Calu3 (cell line): Measurements from ENCODE around the gene NTPCR. TPM values are rescaled to one million over a fixed set of nuclear protein-coding genes. Genes with fewer than 3 reads are reported as not detected.
A peak's percentile ranks its signal among the peaks of the same experiment; 100 is the strongest.

Source experiments
- BruUV-seq: library from RNA; stranded (reverse); fragments of 400-500 nt; replicated peaks from 2 replicates; lab custom pipeline; 2021; lab: Mats Ljungman, UMichigan
- CTCF ChIA-PET: fragments of 300-600 bp; sonication (Branson Sonifier 250); formaldehyde crosslinking; loops from one replicate; lab custom pipeline; 2022; ENCODE audit warnings: antibody characterized with exemption; lab: Charles Lee
- DNase-seq: peaks from one replicate; pipeline ENCODE4 v3.0.0; 2022
- H3K27ac Mint-ChIP-seq: one replicate; pipeline ENCODE4 v1.8.0; 2022; ENCODE audit warnings: mixed read lengths; ENCODE audit not compliant: unreplicated experiment
- H3K27me3 Mint-ChIP-seq: one replicate; pipeline ENCODE4 v1.8.0; 2022; ENCODE audit warnings: mixed read lengths; ENCODE audit not compliant: unreplicated experiment
- H3K36me3 Mint-ChIP-seq: one replicate; pipeline ENCODE4 v1.8.0; 2022; ENCODE audit warnings: mild to moderate bottlenecking, moderate library complexity, mixed read lengths; ENCODE audit not compliant: insufficient read depth, unreplicated experiment
- H3K4me1 Mint-ChIP-seq: one replicate; pipeline ENCODE4 v1.8.0; 2022; ENCODE audit warnings: mild to moderate bottlenecking, low read depth, mixed read lengths; ENCODE audit not compliant: unreplicated experiment
- H3K4me3 Mint-ChIP-seq: one replicate; pipeline ENCODE4 v1.8.0; 2022; ENCODE audit warnings: mild to moderate bottlenecking, low read depth, moderate library complexity, mixed read lengths; ENCODE audit not compliant: unreplicated experiment
- H3K9me3 Mint-ChIP-seq: one replicate; pipeline ENCODE4 v1.8.0; 2022; ENCODE audit warnings: low read depth, mixed read lengths; ENCODE audit not compliant: unreplicated experiment
- intact Hi-C: fragments of 100-400 bp; cut with micrococcal nuclease; formaldehyde crosslinking; loops from one replicate; pipeline ENCODE4 v1.10.0; 2022; ENCODE audit not compliant: unreplicated experiment
- total RNA-seq: library from RNA; stranded (reverse); gene quantifications from 2 replicates; pipeline ENCODE4 v1.2.3, GENCODE V29; 2022
- TF ChIP-seq, protein P1 (sequence below): fragments of 200-600 bp; IDR thresholded peaks from one replicate; pipeline ENCODE4 v1.8.0; 2022; ENCODE audit warnings: antibody characterized with exemption; ENCODE audit not compliant: unreplicated experiment

NTPCR gene
- total RNA-seq, 1 experiment from 2014 or later, result 39.2 TPM

DNA sequence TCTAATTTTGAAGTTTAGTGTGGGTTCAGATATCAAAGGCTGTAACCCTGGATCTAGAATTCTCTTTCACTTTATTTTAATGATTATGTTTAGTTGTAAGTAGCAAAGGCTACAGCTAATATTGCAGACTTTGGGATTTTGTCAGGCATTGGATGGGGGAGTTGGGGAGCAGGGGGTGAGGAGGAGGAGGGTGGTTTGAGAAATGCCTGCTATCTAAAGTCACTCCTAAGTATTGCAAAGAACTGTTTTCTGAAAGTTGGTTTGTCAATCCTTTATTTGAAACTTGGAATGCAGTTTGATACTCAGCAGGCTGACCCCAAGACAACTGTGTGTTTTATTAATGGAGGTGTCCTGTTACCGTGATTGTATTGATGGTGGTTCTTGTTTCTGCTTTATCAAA lies 1.2 kb downstream of the NTPCR start:
- BruUV-seq, result no TSS peak
- Mint-ChIP-seq H3K4me1 (peaks cover 23% of the 10 kb centered on the region), H3K27me3 (peaks cover 8% of the 10 kb centered on the region), H3K36me3 (peaks cover 17% of the 10 kb centered on the region), H3K9me3 (no peaks in the 10 kb centered on the region), H3K4me3 (peak overlapping the region; percentile 91), H3K27ac (no peak overlapping the region)
- TF ChIP-seq, protein P1, sequence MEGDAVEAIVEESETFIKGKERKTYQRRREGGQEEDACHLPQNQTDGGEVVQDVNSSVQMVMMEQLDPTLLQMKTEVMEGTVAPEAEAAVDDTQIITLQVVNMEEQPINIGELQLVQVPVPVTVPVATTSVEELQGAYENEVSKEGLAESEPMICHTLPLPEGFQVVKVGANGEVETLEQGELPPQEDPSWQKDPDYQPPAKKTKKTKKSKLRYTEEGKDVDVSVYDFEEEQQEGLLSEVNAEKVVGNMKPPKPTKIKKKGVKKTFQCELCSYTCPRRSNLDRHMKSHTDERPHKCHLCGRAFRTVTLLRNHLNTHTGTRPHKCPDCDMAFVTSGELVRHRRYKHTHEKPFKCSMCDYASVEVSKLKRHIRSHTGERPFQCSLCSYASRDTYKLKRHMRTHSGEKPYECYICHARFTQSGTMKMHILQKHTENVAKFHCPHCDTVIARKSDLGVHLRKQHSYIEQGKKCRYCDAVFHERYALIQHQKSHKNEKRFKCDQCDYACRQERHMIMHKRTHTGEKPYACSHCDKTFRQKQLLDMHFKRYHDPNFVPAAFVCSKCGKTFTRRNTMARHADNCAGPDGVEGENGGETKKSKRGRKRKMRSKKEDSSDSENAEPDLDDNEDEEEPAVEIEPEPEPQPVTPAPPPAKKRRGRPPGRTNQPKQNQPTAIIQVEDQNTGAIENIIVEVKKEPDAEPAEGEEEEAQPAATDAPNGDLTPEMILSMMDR, result no peak
- DNase-seq, result no peak
- intact Hi-C loops, result loop anchor here (2.0 to 5.0 kb wide), 3 partner anchors 144 to 315 kb away; partner anchors contain the start of gene MAP10
- CTCF ChIA-PET, result interaction anchor here (0.7 kb wide), 1 partner anchor 242 kb away, joined by 4 read pairs; no protein-coding TSS in a partner anchor

DNA sequence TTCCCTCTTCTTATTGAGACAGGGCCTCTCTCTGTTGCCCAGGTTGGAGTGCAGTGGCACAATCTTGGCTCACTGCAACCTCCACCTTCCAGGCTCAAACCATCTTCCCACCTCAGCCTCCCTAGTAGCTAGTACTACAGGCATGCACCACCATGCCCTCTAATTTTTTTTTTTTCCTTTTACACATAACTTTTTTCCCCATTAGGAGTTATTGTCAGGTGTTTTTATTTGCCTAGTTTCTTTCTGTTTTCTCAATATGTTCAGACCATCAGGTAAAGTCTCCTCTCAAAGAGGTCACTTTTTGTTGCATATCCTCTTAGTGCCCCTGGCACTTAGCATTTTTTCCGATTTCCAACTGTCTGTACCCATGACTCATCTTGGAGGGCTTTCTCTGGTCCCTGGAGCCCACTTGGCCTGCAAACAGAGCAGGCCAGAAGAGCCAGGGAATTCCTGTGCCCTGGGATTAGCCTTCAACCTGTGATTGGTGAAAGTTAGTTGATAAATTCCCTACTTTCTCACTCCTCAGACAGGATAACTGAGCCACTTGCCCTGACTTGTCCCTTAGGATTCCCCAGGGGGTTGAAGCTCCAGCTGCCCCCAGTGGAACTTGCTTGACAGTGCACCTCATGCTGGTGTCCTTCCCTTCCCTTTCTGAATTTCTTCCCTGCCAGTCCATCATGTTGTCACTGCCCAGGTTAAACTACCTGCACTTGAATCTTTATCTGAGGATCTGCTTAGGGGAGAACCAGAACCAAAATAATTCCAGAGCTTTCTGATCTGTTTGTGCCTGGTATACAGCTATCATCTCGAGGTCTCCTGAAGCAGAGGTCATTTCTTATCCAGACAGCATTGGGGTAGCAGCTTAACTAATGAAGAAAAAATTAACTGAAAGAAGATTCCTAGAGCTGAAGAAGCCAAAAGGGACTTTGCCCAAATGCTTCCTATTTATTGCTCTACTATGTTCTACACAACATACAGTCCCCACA lies 2.4 kb downstream of the NTPCR start:
- DNase-seq, result peak; percentile 63
- TF ChIP-seq, protein P1, result peak; percentile 75
- Mint-ChIP-seq H3K9me3 (peaks cover 3% of the 10 kb centered on the region), H3K36me3 (peaks cover 21% of the 10 kb centered on the region), H3K4me1 (peaks cover 23% of the 10 kb centered on the region), H3K27me3 (no peaks in the 10 kb centered on the region), H3K4me3 (no peak overlapping the region), H3K27ac (no peak overlapping the region)
- CTCF ChIA-PET, result no interaction called here
- no TSS peak for BruUV-seq
- intact Hi-C loops, result loop anchor here (5.0 kb wide), 2 partner anchors 146 to 289 kb away; partner anchors contain the start of gene MAP10

DNA sequence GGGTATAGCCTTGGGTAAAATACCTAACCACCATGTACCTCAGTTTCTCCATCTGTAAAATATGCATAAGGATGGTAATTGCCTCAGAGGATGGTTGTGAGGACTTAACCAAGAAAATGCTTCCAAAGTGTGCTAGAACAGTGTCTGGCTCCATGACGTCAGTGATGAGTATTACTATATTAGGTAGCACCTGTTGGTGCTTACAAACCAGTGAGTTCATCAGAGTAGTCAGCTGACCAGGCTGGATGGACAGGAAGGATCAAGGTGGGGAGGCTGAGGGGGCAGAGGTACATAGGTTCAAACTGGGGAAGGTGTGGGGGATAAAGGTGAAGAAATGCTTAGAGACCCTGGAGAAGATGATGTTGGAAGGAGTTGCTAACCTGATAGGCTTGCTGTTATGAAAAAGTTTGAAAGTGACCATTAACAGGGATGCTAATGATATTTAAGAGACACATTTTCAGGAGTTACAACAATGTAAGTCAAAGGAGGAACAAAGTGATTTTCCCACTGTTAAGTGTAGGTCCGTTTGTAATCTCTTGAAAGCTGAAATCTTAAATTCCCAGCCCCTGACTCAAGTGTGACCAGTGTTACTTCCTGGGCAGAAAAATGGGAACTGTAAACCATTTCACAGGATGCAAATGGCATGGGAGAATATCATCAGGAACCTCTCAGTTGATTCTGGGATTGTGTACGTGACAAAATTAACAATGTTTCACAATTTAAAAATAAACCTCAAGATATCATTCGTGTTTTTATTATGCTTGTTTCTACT lies 4.4 kb downstream of the NTPCR start:
- CTCF ChIA-PET, result no interaction called here

More for the DNA sequence above, 4.4 kb downstream of the NTPCR start:
- Mint-ChIP-seq H3K27me3 (no peaks in the 10 kb centered on the region), H3K27ac (no peak overlapping the region), H3K9me3 (peaks cover 9% of the 10 kb centered on the region), H3K4me1 (peaks cover 23% of the 10 kb centered on the region), H3K4me3 (no peak overlapping the region), H3K36me3 (peaks cover 30% of the 10 kb centered on the region)
- DNase-seq, result no peak
- intact Hi-C loops, result loop anchor here (5.0 kb wide), 2 partner anchors 147 to 288 kb away; partner anchors contain the start of gene MAP10
- no TSS peak for BruUV-seq
- TF ChIP-seq, protein P1, result no peak
